GM19397 (cell line): ENCODE results near the gene TRABD2B.

Source experiments
- ATAC-seq: cut with Tn5 transposase; IDR thresholded peaks from one replicate; pipeline ENCODE4 v1.9.1; 2021; ENCODE audit warnings: mild to moderate bottlenecking, moderate library complexity; ENCODE audit not compliant: unreplicated experiment

TRABD2B gene

DNA sequence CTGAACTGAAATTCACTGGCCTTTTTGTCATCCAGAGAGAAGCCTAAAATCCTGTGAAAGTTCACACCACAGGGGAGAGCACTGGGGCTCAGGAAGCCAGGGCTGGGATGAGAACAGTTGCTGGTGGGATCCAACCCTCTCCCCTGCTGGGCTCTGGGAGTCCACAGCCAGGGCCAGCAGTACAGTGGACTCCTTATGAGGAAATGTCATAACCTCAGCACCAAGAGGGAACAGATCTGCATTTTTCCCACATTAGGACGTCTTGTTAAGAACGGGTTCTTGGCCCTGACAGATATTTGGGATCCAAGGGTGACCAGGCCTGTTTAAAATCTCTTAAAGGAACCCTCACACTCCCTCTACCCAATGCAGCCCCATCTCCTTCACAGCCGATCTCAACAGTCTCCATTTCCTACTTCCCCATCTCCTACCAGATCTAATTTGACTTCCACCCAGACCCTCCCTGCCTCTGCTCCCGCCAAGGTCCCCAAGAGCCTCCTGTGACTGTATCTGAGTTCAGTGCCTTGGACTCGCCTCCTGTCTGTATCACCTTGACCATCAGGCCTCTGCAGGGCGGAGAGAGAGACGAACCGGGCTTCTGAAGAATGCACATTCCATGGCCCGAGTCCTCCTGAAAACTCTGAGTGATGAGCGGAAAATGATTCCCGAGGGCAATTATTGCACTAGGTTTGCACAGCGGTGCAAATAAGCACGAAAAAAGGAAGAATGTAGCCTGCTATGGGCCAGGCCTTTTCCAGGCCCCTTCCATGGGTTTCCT, 159.9 kb downstream of the TRABD2B start:
- ATAC-seq: no peak

DNA sequence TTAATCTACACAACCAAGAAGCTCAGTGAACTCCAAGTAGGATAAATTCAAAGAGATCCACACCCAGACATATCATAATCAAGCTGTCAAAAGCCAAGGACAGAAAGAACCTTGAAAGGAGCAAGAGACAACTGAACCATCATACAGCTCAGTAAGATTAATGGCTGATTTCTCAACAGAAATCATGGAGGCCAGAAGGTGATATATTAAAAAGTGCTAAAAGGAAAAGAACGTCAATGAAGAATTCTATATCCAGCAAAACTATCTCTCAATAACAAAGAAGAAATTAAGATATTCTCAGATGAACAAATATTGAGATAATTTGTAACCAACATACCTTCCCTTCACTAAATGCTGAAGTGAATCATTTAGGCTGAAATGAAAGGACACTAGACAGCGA, 161.8 kb downstream of the TRABD2B start:
- no peak for ATAC-seq

GRCh38 chr1:47834326-47834725, 162.9 kb downstream of the TRABD2B start:
- ATAC-seq: no peak

DNA sequence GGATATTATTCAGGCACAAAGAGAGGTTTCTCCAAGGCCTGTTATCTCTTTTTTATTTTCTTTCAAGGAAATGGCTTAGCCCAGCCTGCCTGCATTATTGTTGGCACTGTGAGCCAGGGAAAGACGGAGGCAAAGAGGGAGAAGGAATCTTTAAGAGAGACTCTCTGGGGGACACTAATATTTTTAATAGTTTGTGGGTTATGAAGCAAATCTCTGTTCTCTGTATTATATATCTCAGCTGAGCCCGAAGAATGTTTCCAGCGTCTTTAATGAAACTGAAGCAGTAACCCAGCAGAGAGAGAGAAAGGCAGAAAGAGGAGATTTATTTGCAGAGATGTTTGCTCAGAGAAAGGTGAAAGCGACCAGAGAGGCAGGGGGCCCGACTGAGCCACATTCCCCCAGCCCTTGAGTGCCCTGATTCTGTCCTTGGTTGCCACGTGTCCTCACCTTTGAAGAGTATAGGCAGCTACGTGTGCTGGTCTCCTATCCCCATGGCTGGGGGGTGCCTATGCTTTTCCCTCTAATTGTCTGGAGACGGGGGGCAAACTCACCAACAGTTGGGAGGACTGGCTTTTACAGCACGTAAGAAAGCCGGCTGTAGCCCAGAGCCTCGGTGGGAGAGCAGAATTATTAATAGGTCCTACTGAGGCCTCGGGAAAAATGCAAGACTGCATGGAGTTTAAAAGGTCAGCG, 166.4 kb downstream of the TRABD2B start:
- no peak for ATAC-seq

DNA sequence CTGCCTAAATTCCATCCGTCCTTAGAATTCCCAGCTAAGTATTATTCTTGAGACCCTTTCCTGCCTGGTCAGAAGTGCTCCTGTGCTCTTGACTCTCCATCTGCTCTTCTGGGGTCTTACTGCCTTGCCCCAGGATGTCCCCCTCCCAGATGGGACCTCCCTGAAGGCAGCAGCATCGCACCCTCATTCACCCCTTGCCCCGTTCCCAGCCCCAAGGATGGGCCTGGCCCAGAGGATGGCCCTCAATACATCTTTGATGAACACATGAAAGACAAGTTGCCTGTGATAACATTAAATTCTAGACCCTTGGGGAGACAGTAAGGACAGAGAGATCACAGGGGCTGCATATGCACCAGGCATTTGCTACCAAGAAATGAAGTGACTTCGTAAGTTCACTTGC, 167.2 kb downstream of the TRABD2B start:
- ATAC-seq: no peak

GRCh38 chr1:47828978-47829377, 168.2 kb downstream of the TRABD2B start:
- ATAC-seq: no peak

DNA sequence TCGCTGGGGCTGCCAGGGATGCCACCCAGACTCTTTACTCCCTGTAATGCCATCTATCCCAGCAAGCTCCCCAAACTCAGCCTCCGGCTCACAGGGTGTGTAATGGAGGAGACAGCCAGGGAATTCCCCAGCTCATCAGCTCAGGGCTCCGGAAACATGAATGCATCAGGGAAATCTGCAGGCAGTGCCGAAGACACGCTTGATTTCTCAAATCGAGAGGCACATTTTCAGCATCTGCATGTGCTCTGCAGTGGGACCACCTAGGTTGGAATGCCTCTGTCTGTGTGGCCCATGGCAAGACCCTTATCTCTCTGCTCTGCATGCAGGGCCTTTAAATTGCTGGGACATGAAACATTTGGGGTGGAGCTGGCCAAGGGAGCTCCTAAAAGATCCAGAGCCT, 170.1 kb downstream of the TRABD2B start:
- ATAC-seq: no peak

DNA sequence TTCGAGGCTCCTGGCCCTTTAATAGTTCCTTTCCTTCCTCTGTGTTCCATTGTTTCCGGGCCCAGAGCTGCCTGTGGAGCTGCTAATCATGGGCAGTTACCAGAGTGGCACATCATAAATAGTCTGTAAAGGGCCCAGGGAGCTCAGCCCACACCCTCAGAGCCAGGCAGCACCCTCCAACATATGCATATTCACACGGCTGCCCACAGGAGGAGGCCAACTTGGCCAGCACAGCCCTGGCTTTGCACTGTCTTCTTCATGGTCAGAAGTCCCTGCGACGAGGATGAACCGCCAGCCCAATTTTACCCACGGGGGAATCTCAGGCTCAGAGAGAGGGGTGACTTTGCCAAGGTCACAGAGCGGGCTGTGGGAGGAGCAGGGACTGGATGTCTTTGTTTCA, 172.5 kb downstream of the TRABD2B start:
- no peak for ATAC-seq

DNA sequence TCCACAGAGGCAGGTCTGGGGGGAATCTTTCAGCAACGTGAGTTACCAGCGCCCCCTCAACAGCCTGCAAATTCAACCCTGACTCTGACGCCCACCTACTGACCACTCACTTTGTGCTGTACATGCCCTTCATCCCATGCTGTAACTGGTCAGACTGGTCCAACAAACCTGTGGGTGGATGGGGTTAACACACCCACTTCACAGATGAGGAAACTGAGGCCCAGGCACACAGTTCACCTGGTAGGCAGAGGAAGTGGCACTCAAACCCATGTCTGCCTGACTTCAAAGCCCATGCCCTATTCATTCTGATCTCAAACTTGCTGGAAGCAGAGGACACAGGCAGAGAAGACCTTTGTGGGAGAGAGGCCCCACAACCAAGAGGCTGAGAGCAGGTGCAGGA, 172.9 kb downstream of the TRABD2B start:
- no peak for ATAC-seq

DNA sequence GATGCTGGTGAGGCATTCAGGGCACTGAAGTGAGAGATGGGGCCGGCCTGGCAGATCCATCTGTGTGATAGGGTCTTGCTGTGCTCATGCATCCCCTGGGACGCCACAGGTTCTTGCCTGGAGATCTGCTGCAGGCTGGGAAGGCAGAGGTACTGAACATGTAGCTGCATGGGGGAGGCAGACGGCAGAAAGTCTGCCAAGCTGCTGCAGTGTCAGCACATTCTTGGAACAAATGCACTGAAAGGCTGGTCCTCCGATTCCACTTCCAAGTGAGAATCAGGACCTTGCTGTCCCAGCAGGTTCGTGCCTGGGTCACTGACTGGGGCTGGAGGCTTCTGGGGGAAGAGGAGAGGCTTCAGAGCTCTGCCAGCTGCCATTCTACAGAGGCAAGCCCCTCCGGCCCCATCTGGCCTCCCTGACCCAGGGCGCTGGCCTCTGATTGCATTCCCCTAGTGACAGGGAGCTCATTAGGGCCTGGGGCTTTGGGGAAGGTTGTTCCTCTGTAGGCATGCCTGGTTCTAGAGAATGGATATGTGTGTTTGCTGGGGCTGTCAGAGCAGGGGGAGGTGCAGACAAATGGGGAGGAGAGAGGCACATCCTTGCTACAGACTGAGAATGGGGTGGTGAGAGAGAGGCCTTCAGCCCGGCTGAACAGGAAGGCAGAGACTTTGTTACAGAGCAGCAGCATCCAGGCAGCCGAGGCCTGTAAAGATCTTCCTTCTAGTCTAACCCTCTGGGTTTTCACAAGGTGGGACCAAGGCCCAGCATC, 174.0 kb downstream of the TRABD2B start:
- no peak for ATAC-seq

DNA sequence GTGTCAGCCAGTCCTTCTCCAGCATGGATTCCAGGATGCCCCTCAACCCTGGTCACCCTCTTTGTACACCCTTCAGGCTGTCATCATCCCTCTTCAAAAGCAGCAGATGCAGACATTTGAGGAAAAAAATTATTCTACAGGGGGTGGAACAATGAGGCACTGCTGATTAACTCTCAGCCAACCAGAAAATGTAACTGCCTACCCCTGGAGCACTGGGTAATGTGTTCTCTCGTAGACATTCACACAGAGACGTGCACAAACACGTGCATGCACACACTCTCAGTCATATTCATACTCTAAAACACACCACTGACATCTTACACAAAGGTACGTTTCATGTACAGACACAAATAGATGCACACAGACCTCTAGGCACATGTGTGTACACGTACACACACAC, 175.4 kb downstream of the TRABD2B start:
- ATAC-seq: no peak

DNA sequence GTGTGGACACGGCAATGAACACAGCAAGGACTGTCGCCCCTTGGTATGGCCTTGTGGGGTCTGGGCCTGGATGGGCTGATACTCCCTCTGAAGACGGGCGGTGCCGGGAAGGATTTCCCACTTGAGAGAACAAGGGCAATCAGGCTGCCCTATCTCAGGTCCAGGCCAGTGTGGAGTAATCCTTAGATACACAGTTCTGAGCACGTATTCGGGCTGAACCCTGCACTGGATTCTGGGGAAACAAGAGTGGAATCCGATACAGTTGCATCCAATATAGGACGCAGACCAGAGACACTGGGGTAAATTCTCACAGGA, 177.7 kb downstream of the TRABD2B start:
- ATAC-seq: no peak

DNA sequence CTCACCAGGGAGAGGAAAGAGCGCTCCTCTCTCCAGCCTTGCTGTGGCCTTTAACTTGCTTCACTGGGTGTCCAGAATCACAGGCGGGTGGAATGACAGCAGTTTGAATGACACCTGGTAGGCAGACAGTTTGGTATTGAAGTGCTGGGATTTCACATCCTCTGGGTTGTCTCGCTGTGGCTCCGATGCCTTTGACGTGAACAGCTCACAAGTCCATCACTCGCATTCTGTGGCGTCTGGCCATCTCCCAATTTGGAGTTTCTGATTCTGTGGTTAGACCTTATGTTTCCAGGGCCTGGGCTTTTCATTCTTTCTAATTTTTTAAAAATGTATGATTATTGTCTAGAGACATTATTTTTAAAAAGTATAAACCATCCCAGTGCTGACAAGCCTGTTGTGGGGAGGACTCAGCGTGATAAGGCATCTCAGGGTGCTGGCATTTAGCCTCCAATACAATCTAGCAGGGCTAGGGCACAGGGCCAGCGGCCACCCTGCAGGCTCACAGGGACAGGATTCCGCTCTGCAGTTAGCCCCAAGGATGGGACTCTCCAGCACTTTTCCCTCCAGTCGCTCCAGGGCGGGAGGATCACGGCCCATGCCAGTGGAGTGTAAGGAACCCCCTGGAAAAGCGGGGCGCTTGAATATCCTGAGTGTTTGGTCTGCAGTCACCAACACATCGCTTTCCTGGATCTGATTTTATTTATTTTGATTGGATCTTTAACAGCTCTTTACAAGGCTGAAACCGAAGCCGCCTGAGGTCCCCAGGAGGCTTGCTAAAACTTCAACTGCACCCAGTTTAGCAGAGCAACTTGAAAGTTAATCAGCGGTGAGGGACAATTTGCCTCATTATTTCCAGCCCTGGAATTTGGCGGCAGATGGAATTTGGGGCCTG, 178.3 kb downstream of the TRABD2B start:
- ATAC-seq: no peak

DNA sequence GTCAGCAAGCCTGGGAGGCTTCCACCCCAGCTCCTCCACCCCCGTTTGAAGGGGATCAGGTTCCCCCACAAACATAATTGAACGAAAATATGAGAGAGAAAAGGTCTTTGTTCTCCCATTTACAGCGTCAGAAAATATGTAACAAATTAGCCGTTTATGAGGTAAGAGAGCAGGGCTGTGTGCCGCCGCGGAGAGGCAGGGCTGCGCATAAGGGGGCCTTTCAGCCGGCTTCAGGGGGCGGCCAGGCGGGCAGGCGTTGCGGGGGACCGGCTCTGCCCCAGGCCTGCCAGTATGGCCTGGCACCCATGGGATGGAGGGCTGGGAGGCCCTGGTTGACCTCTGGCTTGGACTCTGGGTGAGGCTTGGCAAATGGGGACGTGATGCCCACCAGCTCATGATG, 179.3 kb downstream of the TRABD2B start:
- no peak for ATAC-seq

GRCh38 chr1:47816325-47817071, 180.7 kb downstream of the TRABD2B start:
- ATAC-seq: no peak

GRCh38 chr1:47814612-47815395, 182.4 kb downstream of the TRABD2B start:
- no peak for ATAC-seq

- no peak for ATAC-seq
These were observed 183.2 kb downstream of the TRABD2B start for GRCh38 chr1:47813970-47814369.

- no peak for ATAC-seq
These were observed 184.2 kb downstream of the TRABD2B start for GRCh38 chr1:47812904-47813514.
